GM11168 (cell line): ENCODE data around the gene RPS27A.
"Not testable (repeated sequence)": the region's sequence is repeated elsewhere in the genome, so short reads cannot be mapped to it uniquely, and the experiment has no call there.

ENCODE experiments used
- in situ Hi-C: fragments of 300-500 bp; cut with MboI; formaldehyde crosslinking; loops from one replicate; pipeline ENCODE4 v1.12.0; 2022; ENCODE audit warnings: low sequenced_read_pairs; ENCODE audit not compliant: unreplicated experiment

Gene RPS27A

GRCh38 chr2:55232084-55232862, at the start of gene RPS27A, which contains the start of gene CLHC1:
Gene RPS27A (plus strand): TSS chr2:55232688. CDS start chr2:55232825, 137 bp downstream.
Gene CLHC1 (minus strand): TSS chr2:55232293. CDS start chr2:55222411, 9,882 bp downstream.
- in situ Hi-C loops: no loop called here

DNA sequence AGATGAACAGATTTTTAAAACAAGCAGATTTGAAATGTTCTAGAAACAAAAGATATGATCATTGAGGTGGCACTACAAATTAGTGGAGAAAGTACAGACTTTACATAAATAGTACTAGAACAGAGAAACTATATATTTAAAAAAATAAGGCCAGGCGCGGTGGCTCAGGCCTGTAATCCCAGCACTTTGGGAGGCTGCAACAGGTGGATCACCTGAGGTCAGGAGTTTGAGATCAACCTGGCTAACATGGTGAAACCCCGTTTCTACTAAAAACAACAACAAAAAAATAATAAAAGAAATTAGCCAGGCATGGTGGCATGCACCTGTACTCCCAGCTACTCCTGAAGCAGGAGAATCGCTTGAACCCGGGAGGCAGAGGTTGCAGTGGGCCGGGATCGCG, 45.7 kb upstream of the RPS27A start:
- in situ Hi-C loops: not testable (repeated sequence)

DNA sequence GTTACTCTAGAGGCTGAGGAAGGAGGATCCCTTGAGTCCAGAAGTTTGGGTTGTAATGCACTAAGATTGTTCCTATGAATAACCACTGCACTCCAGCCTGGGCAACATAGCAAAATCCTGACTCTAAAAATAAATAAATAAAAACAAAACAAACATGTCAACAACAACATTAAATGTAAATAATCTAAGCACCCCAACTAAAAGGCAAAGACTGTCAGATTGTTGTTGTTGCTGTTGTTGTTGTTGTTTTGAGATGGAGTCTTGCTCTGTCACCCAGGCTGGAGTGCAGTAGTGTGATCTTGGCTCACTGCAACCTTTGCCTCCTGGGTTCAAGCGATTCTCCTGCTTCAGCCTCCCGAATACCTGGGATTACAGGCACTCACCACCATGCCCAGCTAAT, 40.6 kb upstream of the RPS27A start:
- in situ Hi-C loops: not testable (repeated sequence)

- in situ Hi-C loops: no loop called here
Measured at GRCh38 chr2:55196526-55196925, 36.0 kb upstream of the RPS27A start.

- in situ Hi-C loops: no loop called here
Measured at GRCh38 chr2:55200416-55200815, 32.1 kb upstream of the RPS27A start.

DNA sequence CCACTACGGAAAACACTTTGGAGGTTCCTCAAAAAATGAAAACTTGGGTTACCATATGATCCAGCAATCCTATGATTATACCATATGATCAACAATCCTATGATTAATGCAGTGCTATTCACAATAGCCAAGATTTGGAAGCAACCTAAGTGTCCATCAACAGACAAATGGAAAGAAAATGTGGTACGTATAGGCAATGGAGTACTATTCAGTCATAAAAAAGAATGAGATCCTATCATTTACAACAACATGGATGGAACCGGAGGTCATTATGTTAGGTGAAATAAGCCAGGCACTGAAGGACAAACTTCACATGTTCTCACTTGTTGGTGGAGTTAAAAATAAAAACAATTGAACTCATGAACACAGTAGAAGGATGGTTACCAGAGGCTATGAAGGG, 28.0 kb upstream of the RPS27A start:
- in situ Hi-C loops: no loop called here

DNA sequence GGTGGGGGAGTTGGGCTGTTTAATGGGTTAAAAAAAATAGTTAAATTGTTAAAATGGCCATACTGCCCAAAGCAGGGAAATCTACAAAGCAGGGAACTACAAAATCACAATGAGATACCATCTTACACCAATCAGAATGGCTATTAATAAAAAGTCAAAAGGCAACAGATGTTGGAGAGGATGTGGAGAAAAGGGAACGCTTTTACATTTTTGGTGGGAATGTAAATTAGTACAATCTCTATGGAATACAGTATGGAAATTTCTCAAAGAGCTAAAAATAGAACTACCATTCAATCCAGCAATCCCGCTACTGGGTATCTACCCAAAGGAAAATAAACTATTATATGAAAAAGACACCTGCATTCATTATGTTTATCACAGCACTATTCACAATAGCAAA, 27.5 kb upstream of the RPS27A start:
- in situ Hi-C loops: no loop called here

- in situ Hi-C loops: no loop called here
Measured at GRCh38 chr2:55213822-55214221, 18.7 kb upstream of the RPS27A start.

DNA sequence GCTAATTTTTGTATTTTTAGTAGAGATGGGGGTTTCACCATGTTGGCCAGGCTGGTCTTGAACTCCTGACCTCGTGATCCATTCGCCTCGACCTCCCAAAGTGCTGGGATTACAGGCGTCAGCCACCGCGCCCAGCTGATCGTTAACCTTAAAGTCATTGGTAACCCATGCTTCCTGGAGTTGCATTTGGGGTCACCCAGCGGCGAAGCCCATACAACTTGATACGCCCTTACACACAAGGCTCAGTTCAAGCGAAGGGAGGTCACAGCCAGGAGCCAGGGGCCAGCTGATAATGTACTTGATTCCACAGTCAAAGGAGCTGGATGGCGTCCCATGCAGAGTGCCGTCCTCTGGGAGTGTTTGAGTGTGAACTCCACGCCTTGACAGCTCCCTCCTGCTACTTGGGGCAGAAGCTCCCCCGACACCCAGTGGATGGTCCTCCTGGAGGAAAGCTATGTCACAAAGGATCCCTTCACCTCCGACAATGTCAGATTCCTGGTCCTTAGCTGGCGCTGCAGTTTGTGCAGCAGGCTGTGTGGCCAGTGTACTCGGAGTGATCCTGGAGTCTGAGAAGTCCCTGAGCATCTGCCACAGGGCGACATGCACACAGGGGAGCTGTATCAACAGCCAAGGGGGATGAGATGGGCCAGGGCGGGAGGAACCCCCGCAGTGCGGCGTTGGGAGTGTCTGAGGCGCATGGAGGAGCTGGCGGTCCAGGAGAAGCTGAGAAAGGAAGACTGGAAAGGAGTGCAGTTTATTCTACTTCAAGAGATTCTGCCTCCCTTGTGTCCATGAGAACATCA, 8.3 kb upstream of the RPS27A start:
- in situ Hi-C loops: no loop called here

- in situ Hi-C loops: no loop called here
Measured at GRCh38 chr2:55224761-55225261, 7.7 kb upstream of the RPS27A start.

- in situ Hi-C loops: no loop called here
Measured at GRCh38 chr2:55225481-55226020, 6.9 kb upstream of the RPS27A start.

GRCh38 chr2:55227437-55228225, 4.9 kb upstream of the RPS27A start:
- in situ Hi-C loops: not testable (repeated sequence)

GRCh38 chr2:55228226-55228563, 4.3 kb upstream of the RPS27A start:
- in situ Hi-C loops: no loop called here

- in situ Hi-C loops: no loop called here
Measured at GRCh38 chr2:55229221-55229620, 3.3 kb upstream of the RPS27A start.

DNA sequence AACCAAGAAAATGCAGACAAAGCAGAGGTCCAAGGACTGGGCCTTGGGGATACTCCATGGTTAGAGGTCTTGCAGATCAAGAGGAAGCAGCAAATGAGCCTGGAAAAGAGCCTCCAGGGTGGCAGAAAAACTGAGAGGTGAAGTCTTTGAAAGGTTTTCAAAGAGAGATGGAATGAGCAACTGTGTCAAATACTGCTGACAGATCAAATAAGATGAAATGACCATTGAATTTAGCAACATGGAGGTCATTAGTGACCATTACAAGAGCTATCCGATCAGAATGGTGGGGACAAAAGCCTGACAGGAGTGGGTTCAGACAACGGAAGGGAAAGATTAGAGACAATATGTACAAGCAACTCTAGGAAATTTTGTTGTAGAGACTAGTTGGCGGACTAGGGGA, 1.9 kb upstream of the RPS27A start:
- in situ Hi-C loops: no loop called here

- in situ Hi-C loops: no loop called here
Measured at GRCh38 chr2:55231546-55232083, 873 bp upstream of the RPS27A start.

GRCh38 chr2:55232863-55233657, 572 bp downstream of the RPS27A start:
- in situ Hi-C loops: no loop called here

- in situ Hi-C loops: no loop called here
Measured at GRCh38 chr2:55233658-55233940, 1.1 kb downstream of the RPS27A start.

- in situ Hi-C loops: no loop called here
Measured at GRCh38 chr2:55235724-55236538, 3.4 kb downstream of the RPS27A start.
